Testis (tissue), 2 donors: Measurements from ENCODE around the gene MTFMT.

Experiments
- CTCF ChIP-seq, 3 experiments: fragments of 450-650 bp in 2 of 3; fragments of 200-600 bp in 1 of 3; sonication (generic) in 1 of 3; IDR thresholded peaks; one replicate each; pipeline ENCODE4 v1.5.1; 2016 to 2019; ENCODE audit warnings: antibody characterized with exemption in 3 of 3, mild to moderate bottlenecking in 2 of 3, moderate library complexity in 1 of 3
- POLR2A ChIP-seq: fragments of 450-650 bp; IDR thresholded peaks from one replicate; pipeline ENCODE4 v1.6.1; 2017; ENCODE audit warnings: antibody characterized with exemption, mild to moderate bottlenecking, moderate library complexity

GRCh38 chr15:65076486-65077290 lies 47.2 kb upstream of the MTFMT start, which contains the start of gene KBTBD13:
- TF ChIP-seq CTCF (IDR thresholded peaks at IDR 0.05) (no peak), POLR2A (no peak)
